PC-3 (cell line): ENCODE results near the gene CSRNP3.

Experiments used
- EZH2 ChIP-seq: fragments of 300-600 bp; sonication (generic); IDR thresholded peaks from one replicate; pipeline ENCODE4 v1.6.1; 2017; ENCODE audit warnings: antibody characterized with exemption, mild to moderate bottlenecking, low read length; ENCODE audit not compliant: unreplicated experiment
- EZH2phosphoT487 ChIP-seq: fragments of 300-600 bp; sonication (generic); IDR thresholded peaks from 2 replicates; pipeline ENCODE4 v1.6.1; 2018; ENCODE audit warnings: mild to moderate bottlenecking, antibody characterized with exemption, low read length, borderline replicate concordance
- TF ChIP-seq, protein P1 (sequence below): fragments of 300-600 bp; sonication (generic); conservative IDR thresholded peaks from 2 replicates; pipeline ENCODE4 v1.5.1; 2017; ENCODE audit warnings: antibody characterized with exemption, low read depth, mild to moderate bottlenecking, low read length

DNA sequence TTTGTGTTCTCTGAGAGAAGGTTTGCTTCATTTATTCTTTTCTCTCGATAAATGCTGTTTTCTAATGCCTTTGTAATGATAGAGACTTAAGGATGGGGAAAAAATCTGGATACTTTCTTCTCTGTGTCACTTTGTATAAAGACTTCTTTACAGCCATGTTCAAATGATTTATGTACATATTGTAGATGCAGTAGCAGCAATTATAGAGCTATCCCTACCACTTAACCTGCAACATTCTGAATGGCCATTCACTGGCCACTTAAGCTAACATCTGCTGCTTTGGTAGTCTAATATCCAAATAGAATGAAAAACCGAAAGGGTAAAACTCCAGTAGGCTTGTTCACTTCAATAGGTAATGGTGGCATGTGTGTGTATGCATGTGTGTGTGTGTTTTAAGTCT, 97.8 kb downstream of the CSRNP3 start:
- TF ChIP-seq, protein P1, sequence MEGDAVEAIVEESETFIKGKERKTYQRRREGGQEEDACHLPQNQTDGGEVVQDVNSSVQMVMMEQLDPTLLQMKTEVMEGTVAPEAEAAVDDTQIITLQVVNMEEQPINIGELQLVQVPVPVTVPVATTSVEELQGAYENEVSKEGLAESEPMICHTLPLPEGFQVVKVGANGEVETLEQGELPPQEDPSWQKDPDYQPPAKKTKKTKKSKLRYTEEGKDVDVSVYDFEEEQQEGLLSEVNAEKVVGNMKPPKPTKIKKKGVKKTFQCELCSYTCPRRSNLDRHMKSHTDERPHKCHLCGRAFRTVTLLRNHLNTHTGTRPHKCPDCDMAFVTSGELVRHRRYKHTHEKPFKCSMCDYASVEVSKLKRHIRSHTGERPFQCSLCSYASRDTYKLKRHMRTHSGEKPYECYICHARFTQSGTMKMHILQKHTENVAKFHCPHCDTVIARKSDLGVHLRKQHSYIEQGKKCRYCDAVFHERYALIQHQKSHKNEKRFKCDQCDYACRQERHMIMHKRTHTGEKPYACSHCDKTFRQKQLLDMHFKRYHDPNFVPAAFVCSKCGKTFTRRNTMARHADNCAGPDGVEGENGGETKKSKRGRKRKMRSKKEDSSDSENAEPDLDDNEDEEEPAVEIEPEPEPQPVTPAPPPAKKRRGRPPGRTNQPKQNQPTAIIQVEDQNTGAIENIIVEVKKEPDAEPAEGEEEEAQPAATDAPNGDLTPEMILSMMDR = no peak
- TF ChIP-seq EZH2 = no peak
- no peak for TF ChIP-seq EZH2phosphoT487
